Kidney (tissue), 14 donors: Measurements from ENCODE around the gene CYB561D2. TPM values are rescaled to one million over a fixed set of nuclear protein-coding genes. Genes with fewer than 3 reads are reported as not detected.

Source experiments
- DNase-seq, 5 donors: peaks; one replicate each; pipeline ENCODE4 v3.0.0-alpha.2; 2013 to 2020
- FAIRE-seq: peaks from 2 replicates; lab custom pipeline; 2012; peaks lifted over from hg19 to GRCh38; lab: Jason Lieb, UNC
- H3K27ac ChIP-seq, 2 donors: one replicate each; pipeline ENCODE4 v1.7.0; 2013; ENCODE audit warnings: low read depth in 2 of 2, low read length in 2 of 2, inconsistent platforms in 1 of 2
- H3K27me3 ChIP-seq: one replicate; pipeline ENCODE4 v1.7.1; 2013; ENCODE audit warnings: low read length, inconsistent platforms; ENCODE audit not compliant: control insufficient read depth, insufficient read depth
- H3K36me3 ChIP-seq, 3 donors: one replicate each; pipeline versions ENCODE4 v1.7.0 to v1.7.1; 2013; ENCODE audit warnings: low read length in 3 of 3, control low read depth in 1 of 3, inconsistent platforms in 1 of 3; ENCODE audit not compliant: insufficient read depth in 3 of 3, control insufficient read depth in 2 of 3
- H3K4me1 ChIP-seq, 3 donors: one replicate each; pipeline versions ENCODE4 v1.7.0 to v1.7.1; 2013; ENCODE audit warnings: low read length in 3 of 3, inconsistent platforms in 1 of 3, low read depth in 1 of 3; ENCODE audit not compliant: control insufficient read depth in 2 of 3, insufficient read depth in 2 of 3
- H3K4me3 ChIP-seq, 3 donors: one replicate each; pipeline versions ENCODE4 v1.7.0 to v1.8.1; 2013; ENCODE audit warnings: low read length in 3 of 3, control low read depth in 1 of 3, inconsistent platforms in 1 of 3
- H3K9ac ChIP-seq, 3 donors: one replicate each; pipeline versions ENCODE4 v1.7.0 to v1.7.1; 2013; ENCODE audit warnings: low read length in 3 of 3, control low read depth in 1 of 3, inconsistent platforms in 1 of 3
- H3K9me3 ChIP-seq, 3 donors: one replicate each; pipeline versions ENCODE4 v1.7.0 to v1.7.1; 2013; ENCODE audit warnings: low read length in 3 of 3, control low read depth in 1 of 3, inconsistent platforms in 1 of 3; ENCODE audit not compliant: control insufficient read depth in 2 of 3, insufficient read depth in 1 of 3
- CTCF ChIP-seq: IDR thresholded peaks from 3 replicates; pipeline ENCODE4 v1.5.1; 2012; ENCODE audit warnings: mild to moderate bottlenecking, moderate library complexity, borderline replicate concordance; ENCODE audit not compliant: insufficient read depth; ENCODE audit errors: extremely low read depth
- intact Hi-C: fragments of 100-400 bp; cut with DNase I; formaldehyde crosslinking; loops from one replicate; pipeline ENCODE4 v1.11.1; 2022
- polyA plus RNA-seq: library from polyadenylated mRNA; stranded (reverse); fragments of 350-450 nt; fragmentation: Illumina TruSeq; extraction: RNeasy Lipid Tissue Mini Kit (QIAGEN cat#74804); gene quantifications from one replicate; pipeline ENCODE4 v1.2.3, GENCODE V29; 2014; ENCODE audit warnings: low read depth, low replicate concordance; ENCODE audit not compliant: insufficient read depth
- total RNA-seq: library from RNA; stranded (reverse); fragmentation: NEBNext Ultra II Directional; extraction: Animal tissue kit (Norgen Biotek cat#: 25700); gene quantifications from one replicate; pipeline ENCODE4 v1.2.1, GENCODE V29; 2021
- donor health status: control.
- donor health status: control.
- donor health status: control.
- donor health status: control.
- donor health status: control.
- donor health status: DM: yes; HTN: yes; CAD: no.
- donor health status: Normal renal cell carcinoma (clear cell type).

The CYB561D2 gene
- total and polyA plus RNA-seq, 2 donors from 2014 or later, result 28.5 to 38.8 TPM

- Histone ChIP-seq H3K4me3 (peak overlapping the region in 1 of 3 donors; percentile 1), H3K9me3 (no peaks in the 10 kb centered on the region), H3K4me1 (peaks cover 2 to 25% (median 14%) of the 10 kb centered on the region in 3 donors), H3K27ac (peak overlapping the region; percentile 71 to 86), H3K36me3 (peaks cover 4 to 30% (median 19%) of the 10 kb centered on the region in 3 donors), H3K27me3 (no peaks in the 10 kb centered on the region), H3K9ac (peak overlapping the region in 1 of 3 donors; percentile 51)
- FAIRE-seq, result no peak
- no peak for TF ChIP-seq CTCF
- intact Hi-C loops, result no loop called here
- peak in 1 of 5 donors; percentile 66 for DNase-seq
Observed at GRCh38 chr3:50333744-50334328, 16.8 kb upstream of the CYB561D2 start.

- FAIRE-seq, result no peak
Observed at GRCh38 chr3:50334339-50335075, 16.2 kb upstream of the CYB561D2 start.

GRCh38 chr3:50336452-50337174 lies 14.0 kb upstream of the CYB561D2 start:
- TF ChIP-seq CTCF, result no peak
- FAIRE-seq, result no peak
- peak overlapping the region; percentile 90 to 94 for H3K27ac ChIP-seq
- peaks cover 0 to 6% (median 4%) of the 10 kb centered on the region in 3 donors for H3K36me3 ChIP-seq
- H3K4me1 ChIP-seq, result peaks cover 2 to 27% (median 14%) of the 10 kb centered on the region in 3 donors
- no peaks in the 10 kb centered on the region for H3K27me3 ChIP-seq
- intact Hi-C loops, result no loop called here
- peak in 1 of 5 donors; percentile 51 for DNase-seq
- H3K4me3 ChIP-seq, result peak overlapping the region; percentile 72 to 84 (median 78)
- no peaks in the 10 kb centered on the region for H3K9me3 ChIP-seq
- peak overlapping the region; percentile 55 to 94 (median 90) for H3K9ac ChIP-seq

More at GRCh38 chr3:50334339-50335075, 16.2 kb upstream of the CYB561D2 start:
- peak overlapping the region in 1 of 3 donors; percentile 24 for H3K9ac ChIP-seq
- no peak for TF ChIP-seq CTCF
- peaks cover 2 to 25% (median 14%) of the 10 kb centered on the region in 3 donors for H3K4me1 ChIP-seq
- peak overlapping the region; percentile 71 to 86 for H3K27ac ChIP-seq
- H3K9me3 ChIP-seq, result no peaks in the 10 kb centered on the region
- intact Hi-C loops, result no loop called here
- no peaks in the 10 kb centered on the region for H3K27me3 ChIP-seq
- DNase-seq, result no peak
- peaks cover 4 to 27% (median 19%) of the 10 kb centered on the region in 3 donors for H3K36me3 ChIP-seq
- H3K4me3 ChIP-seq, result peak overlapping the region in 2 of 3 donors; percentile 0 to 1
